Stimulated activated CD4-positive, alpha-beta T cell treated with anti-CD3 and anti-CD28 coated beads, Interleukin-2, amount 100 ng/mL, for 4 hours (primary cell): ENCODE data around the gene TNNT3.
"Not testable (repeated sequence)": the region's sequence is repeated elsewhere in the genome, so short reads cannot be mapped to it uniquely, and the experiment has no call there.

Source experiments
- DNase-seq: peaks from one replicate; pipeline ENCODE4 v3.0.0-alpha.2; 2020; ENCODE audit warnings: low read depth

Gene TNNT3

GRCh38 chr11:1919391-1920127 lies at the start of gene TNNT3:
TNNT3 (plus strand) TSS chr11:1919703; CDS start chr11:1922875, 3,172 bp downstream.
- no peak for DNase-seq

- no peak for DNase-seq
Observed at GRCh38 chr11:1870326-1870696, 49.2 kb upstream of the TNNT3 start.

GRCh38 chr11:1870721-1871466 lies 48.6 kb upstream of the TNNT3 start:
- DNase-seq, result no peak

- no peak for DNase-seq
Observed at GRCh38 chr11:1871531-1871930, 48.0 kb upstream of the TNNT3 start.

- no peak for DNase-seq
Observed at GRCh38 chr11:1872267-1872985, 47.1 kb upstream of the TNNT3 start.

GRCh38 chr11:1873048-1873812 lies 46.3 kb upstream of the TNNT3 start:
- DNase-seq, result no peak

- DNase-seq, result not testable (repeated sequence)
Observed at GRCh38 chr11:1873813-1874150, 45.7 kb upstream of the TNNT3 start.

- DNase-seq, result not testable (repeated sequence)
Observed at GRCh38 chr11:1874441-1875092, 44.9 kb upstream of the TNNT3 start.

- no peak for DNase-seq
Observed at GRCh38 chr11:1875093-1875850, 44.2 kb upstream of the TNNT3 start.

GRCh38 chr11:1875851-1876301 lies 43.6 kb upstream of the TNNT3 start:
- DNase-seq, result not testable (repeated sequence)

- DNase-seq, result no peak
Observed at GRCh38 chr11:1876361-1877063, 43.0 kb upstream of the TNNT3 start.

- DNase-seq, result no peak
Observed at GRCh38 chr11:1877211-1878136, 42.0 kb upstream of the TNNT3 start.

GRCh38 chr11:1878137-1879031 lies 41.1 kb upstream of the TNNT3 start:
- DNase-seq, result no peak

- no peak for DNase-seq
Observed at GRCh38 chr11:1879342-1879940, 40.1 kb upstream of the TNNT3 start.

GRCh38 chr11:1879941-1880720 lies 39.4 kb upstream of the TNNT3 start:
- DNase-seq, result no peak

GRCh38 chr11:1880746-1881441 lies 38.6 kb upstream of the TNNT3 start:
- DNase-seq, result no peak
